Activated CD4-positive, alpha-beta T cell treated with anti-CD3 and anti-CD28 coated beads, Interleukin-10, Interleukin-2, amounts not matched to agents 100 ng/mL and 50 ng/mL, durations not matched to agents 16 hours and 8 hours (primary cell): Measurements from ENCODE around the gene ASB11.
"Not testable (repeated sequence)": the region's sequence is repeated elsewhere in the genome, so short reads cannot be mapped to it uniquely, and the experiment has no call there.

Experiments used
- DNase-seq: peaks from one replicate; pipeline ENCODE4 v3.0.0-alpha.2; 2020

Gene ASB11

GRCh38 chrX:15315509-15315908, at the start of gene ASB11:
TSS of gene ASB11 (minus strand) at chrX:15315640. CDS start at chrX:15315605, 35 bp downstream.
- no peak for DNase-seq

- DNase-seq, result no peak
These were observed 44.3 kb upstream of the ASB11 start for GRCh38 chrX:15359701-15360100.

GRCh38 chrX:15358533-15358932, 43.1 kb upstream of the ASB11 start:
- DNase-seq, result no peak

- no peak for DNase-seq
These were observed 41.0 kb upstream of the ASB11 start for GRCh38 chrX:15356444-15356843.

- no peak for DNase-seq
These were observed 35.0 kb upstream of the ASB11 start for GRCh38 chrX:15350329-15350996.

GRCh38 chrX:15349046-15349445, 33.6 kb upstream of the ASB11 start:
- DNase-seq, result peak; percentile 53

- DNase-seq, result no peak
These were observed 30.5 kb upstream of the ASB11 start for GRCh38 chrX:15345976-15346375.

- no peak for DNase-seq
These were observed 28.7 kb upstream of the ASB11 start for GRCh38 chrX:15344106-15344505.

GRCh38 chrX:15343075-15343476, 27.6 kb upstream of the ASB11 start:
- DNase-seq, result no peak

- no peak for DNase-seq
These were observed 25.4 kb upstream of the ASB11 start for GRCh38 chrX:15340867-15341266.

- DNase-seq, result peak; percentile 19
These were observed 20.6 kb upstream of the ASB11 start for GRCh38 chrX:15336023-15336413.

GRCh38 chrX:15335135-15336022, 19.9 kb upstream of the ASB11 start, which contains the start of gene PIGA:
TSS of gene PIGA (minus strand) at chrX:15335523. CDS start at chrX:15331930, 3,593 bp downstream.
- peak; percentile 95 for DNase-seq

GRCh38 chrX:15334561-15334960, 19.1 kb upstream of the ASB11 start:
- DNase-seq, result peak; percentile 17

GRCh38 chrX:15328821-15329220, 13.4 kb upstream of the ASB11 start:
- DNase-seq, result no peak

GRCh38 chrX:15328131-15328530, 12.7 kb upstream of the ASB11 start:
- DNase-seq, result no peak

GRCh38 chrX:15322472-15322871, 7.0 kb upstream of the ASB11 start:
- no peak for DNase-seq

- no peak for DNase-seq
These were observed 6.6 kb upstream of the ASB11 start for GRCh38 chrX:15322072-15322471.

- no peak for DNase-seq
These were observed 6.0 kb upstream of the ASB11 start for GRCh38 chrX:15321447-15321846.

- DNase-seq, result no peak
These were observed 4.9 kb upstream of the ASB11 start for GRCh38 chrX:15320297-15320696.

- no peak for DNase-seq
These were observed 3.6 kb upstream of the ASB11 start for GRCh38 chrX:15319075-15319474.

- no peak for DNase-seq
These were observed 968 bp downstream of the ASB11 start for GRCh38 chrX:15314472-15314871.

GRCh38 chrX:15311119-15311518, 4.3 kb downstream of the ASB11 start:
- no peak for DNase-seq

GRCh38 chrX:15310117-15310516, 5.3 kb downstream of the ASB11 start:
- no peak for DNase-seq

- DNase-seq, result not testable (repeated sequence)
These were observed 9.5 kb downstream of the ASB11 start for GRCh38 chrX:15305899-15306298.
